Spinal cord (tissue), 10 donors: Measurements from ENCODE around the gene SF3B2. TPM values are rescaled to one million over a fixed set of nuclear protein-coding genes. Genes with fewer than 3 reads are reported as not detected.
"Not testable (repeated sequence)": the region's sequence is repeated elsewhere in the genome, so short reads cannot be mapped to it uniquely, and the experiment has no call there.

Experiments
- DNase-seq, 6 donors: peaks; one replicate each; pipeline versions ENCODE4 v3.0.0 to v3.0.0-alpha.2; 2013 to 2015; ENCODE audit warnings: low spot score in 6 of 6, low read depth in 4 of 6
- H3K27ac ChIP-seq: one replicate; pipeline ENCODE4 v1.5.1; 2013; ENCODE audit warnings: low read depth, low read length, control low read depth
- H3K27me3 ChIP-seq: one replicate; pipeline ENCODE4 v1.6.1; 2013; ENCODE audit warnings: low read length; ENCODE audit not compliant: control insufficient read depth, insufficient read depth
- H3K36me3 ChIP-seq: one replicate; pipeline ENCODE4 v1.6.1; 2013; ENCODE audit warnings: low read length; ENCODE audit not compliant: control insufficient read depth, insufficient read depth
- H3K4me1 ChIP-seq: one replicate; pipeline ENCODE4 v1.6.1; 2013; ENCODE audit warnings: low read length; ENCODE audit not compliant: control insufficient read depth, insufficient read depth
- H3K4me3 ChIP-seq: one replicate; pipeline ENCODE4 v1.5.1; 2013; ENCODE audit warnings: low read depth, low read length, control low read depth
- H3K9me3 ChIP-seq: one replicate; pipeline ENCODE4 v1.6.1; 2013; ENCODE audit warnings: low read length; ENCODE audit not compliant: control insufficient read depth, insufficient read depth
- WGBS: methylation state at CpG from one replicate; pipeline ENCODE4 v1.1.5; 2013; ENCODE audit warnings: missing lambda C conversion rate; ENCODE audit not compliant: insufficient coverage; 5-methylcytosine and 5-hydroxymethylcytosine counted together
- polyA plus RNA-seq, 2 donors: library from polyadenylated mRNA; unstranded; fragments of 120-200 nt; gene quantifications; one replicate each; pipeline ENCODE4 v1.2.1, GENCODE V29; 2013; ENCODE audit not compliant: insufficient read length in 2 of 2
- total RNA-seq, 2 donors: library from RNA; depleted of rRNA in 1 of 2; stranded (reverse); fragments of 120-200 nt in 1 of 2; fragments of >200 nt in 1 of 2; gene quantifications; one replicate each; pipeline versions ENCODE4 v1.2.3 to v1.2.4, GENCODE V29; 2013 to 2014
- donor health status: healthy.

Gene SF3B2
- total and polyA plus RNA-seq, 4 donors = 84.1 to 246 (median 196) TPM

DNA sequence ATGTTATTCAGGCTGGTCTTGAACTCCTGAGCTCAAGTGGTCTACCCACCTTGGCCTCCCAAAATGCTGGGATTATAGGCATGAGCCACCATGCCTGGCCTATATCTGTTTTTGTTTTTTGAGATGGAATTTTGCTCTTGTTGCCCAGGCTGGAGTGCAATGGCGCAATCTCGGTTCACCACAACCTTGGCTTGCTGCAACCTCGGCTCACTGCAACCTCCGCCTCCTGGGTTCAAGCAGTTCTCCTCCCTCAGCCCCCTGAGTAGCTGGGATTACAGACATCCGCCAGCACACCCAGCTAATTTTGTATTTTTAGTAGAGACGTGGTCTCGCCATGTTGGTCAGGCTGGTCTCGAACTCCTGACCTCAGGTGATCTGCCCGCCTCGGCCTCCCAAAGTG is 47.6 kb downstream of the SF3B2 start:
- not testable (repeated sequence) for H3K36me3 ChIP-seq, DNase-seq, H3K4me1 ChIP-seq, H3K9me3 ChIP-seq, H3K27me3 ChIP-seq, H3K27ac ChIP-seq, H3K4me3 ChIP-seq
- 100% methylated on average over 6 of the region's 10 CpGs for WGBS

DNA sequence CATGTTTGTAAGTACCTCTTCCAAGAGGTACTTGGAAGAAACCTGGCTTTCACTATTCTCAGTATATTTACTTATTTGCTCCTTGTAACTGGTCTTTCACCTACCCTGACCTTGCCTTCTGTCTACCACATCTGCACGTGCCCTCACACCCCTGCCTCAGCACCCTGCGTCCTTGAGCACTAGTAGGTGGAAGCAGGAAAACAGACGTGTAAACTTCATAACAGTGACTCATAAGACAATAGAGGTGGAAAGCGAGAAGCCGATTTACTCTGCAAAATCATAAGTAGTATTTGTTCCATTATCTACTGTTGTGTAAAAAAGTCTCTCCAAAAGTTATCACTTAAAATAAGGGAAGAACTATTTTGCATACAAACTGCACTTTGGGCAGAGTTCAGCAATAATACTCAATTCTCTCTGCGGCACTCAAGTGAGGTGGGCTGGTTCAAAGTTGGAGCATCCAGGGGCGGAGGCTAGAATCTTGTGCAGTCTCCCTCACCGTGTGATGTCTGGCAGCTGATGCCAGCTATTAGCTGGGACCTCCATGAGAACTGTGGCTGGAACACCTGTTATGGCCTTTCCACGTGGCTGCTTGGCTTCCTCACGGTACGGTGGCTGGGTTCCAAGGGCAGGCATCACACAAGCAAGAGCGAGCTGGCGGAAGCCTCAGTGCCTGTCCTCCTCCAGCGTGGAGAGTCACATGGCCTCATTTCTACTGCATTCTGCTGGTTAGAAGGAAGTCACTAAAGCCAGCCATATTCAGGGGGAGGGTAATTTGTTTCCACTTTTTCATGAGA is 48.3 kb downstream of the SF3B2 start:
- Histone ChIP-seq H3K9me3 (no peaks in the 10 kb centered on the region), H3K27ac (no peak overlapping the region), H3K27me3 (no peaks in the 10 kb centered on the region), H3K4me3 (no peak overlapping the region), H3K36me3 (peaks cover 3% of the 10 kb centered on the region), H3K4me1 (no peaks in the 10 kb centered on the region)
- peak in 3 of 6 donors; percentile 5 to 73 (median 46) for DNase-seq
- WGBS = 19% methylated on average over 4 of the region's 14 CpGs

DNA sequence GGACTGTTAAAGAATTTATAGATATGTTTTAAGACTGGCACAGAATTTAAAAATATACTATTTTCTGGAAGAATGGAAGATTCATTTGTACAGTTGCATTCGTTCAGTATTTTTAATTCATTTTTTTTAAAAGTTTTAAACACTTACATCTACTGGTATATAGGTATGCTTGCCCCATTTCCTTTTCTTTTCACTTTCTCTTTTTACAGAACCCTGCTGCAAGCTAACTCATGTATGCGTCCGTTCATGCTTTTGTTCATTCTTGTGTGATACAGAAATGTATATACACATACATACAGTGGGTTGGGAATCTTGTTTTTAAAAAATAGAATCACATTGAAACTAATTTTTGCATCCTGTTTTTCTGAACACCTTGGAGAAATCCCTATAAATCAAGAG is 48.9 kb downstream of the SF3B2 start:
- Histone ChIP-seq H3K4me1 (no peaks in the 10 kb centered on the region), H3K27me3 (no peaks in the 10 kb centered on the region), H3K9me3 (no peaks in the 10 kb centered on the region), H3K4me3 (no peak overlapping the region), H3K36me3 (peaks cover 3% of the 10 kb centered on the region), H3K27ac (no peak overlapping the region)
- no peak for DNase-seq
- WGBS = no CpG with 5 or more reads among the region's 3 CpGs

DNA sequence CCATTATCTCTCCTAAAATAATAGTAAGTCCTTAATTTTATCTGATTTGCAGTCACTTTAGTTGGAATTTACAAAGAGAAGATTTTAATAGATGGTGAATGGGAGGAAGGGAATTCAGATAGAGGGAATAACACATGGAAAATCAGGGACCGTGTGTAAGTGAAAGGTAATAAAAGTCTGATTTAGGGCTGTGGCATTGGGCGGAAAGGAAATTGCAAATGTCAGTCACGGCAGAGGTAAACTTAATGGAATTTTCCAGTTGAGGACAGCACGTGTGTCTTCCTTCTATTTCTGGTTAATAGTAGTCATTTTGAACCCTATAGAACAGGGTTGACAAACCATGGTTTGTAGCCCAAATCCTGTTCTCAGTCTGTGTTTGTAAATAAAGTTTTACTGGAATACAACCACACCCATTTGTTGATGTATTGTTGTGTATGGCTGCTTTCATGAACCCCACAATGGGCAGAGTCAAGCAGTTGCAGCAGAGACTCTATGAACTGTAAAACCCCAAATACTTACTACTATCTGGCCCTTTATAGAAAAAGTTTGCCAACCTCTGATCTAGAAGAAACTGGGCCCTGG is 52.0 kb downstream of the SF3B2 start:
- no peak overlapping the region for H3K4me3 ChIP-seq
- no peak for DNase-seq
- H3K4me1 ChIP-seq = no peaks in the 10 kb centered on the region
- WGBS = 65% methylated on average over 3 of the region's 4 CpGs
- no peaks in the 10 kb centered on the region for H3K27me3 ChIP-seq
- H3K27ac ChIP-seq = no peak overlapping the region
- peaks cover 6% of the 10 kb centered on the region for H3K36me3 ChIP-seq
- no peaks in the 10 kb centered on the region for H3K9me3 ChIP-seq

DNA sequence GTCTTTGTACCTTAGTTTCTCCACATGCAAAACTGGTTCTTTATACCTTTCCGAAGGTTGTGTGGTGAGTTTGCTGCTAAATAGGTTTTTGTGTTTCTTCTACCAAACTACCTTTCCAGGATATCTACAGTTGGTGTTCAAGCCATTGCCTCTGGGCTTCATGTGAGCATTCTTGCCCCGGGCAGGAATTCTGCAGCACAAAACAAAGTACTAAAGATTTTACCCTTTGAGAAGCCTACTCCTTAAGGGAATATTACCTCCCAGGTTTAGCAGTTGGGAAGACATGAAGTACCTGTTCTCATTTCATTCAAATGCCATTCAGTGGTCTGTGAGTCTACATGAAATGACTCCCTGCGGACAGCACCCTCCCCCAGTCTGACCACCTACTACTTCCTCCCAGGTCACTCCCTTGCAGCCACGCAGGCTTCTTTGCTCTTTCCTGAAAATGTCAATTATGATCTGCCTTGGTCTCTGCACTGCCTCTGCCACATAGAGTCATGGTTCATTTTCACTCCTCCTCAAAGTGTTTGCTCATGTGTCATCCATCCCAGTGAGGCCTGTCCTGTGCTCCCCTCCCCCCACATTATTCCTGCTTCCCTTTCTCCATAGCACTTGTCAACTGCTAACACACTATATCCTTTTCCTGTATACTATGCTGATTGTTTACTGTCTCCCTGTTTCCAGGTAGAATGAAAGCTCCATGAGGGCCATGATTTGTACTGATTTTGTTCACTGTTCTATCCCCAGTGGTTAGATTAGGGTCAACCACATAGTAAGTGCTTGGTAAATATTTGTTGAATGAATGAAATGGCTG is 54.8 kb downstream of the SF3B2 start:
- DNase-seq = no peak
- H3K4me1 ChIP-seq = peaks cover 6% of the 10 kb centered on the region
- peaks cover 3% of the 10 kb centered on the region for H3K36me3 ChIP-seq
- H3K9me3 ChIP-seq = no peaks in the 10 kb centered on the region
- no peak overlapping the region for H3K4me3 ChIP-seq
- no peak overlapping the region for H3K27ac ChIP-seq
- 71% methylated on average over 2 of the region's 4 CpGs for WGBS
- H3K27me3 ChIP-seq = no peaks in the 10 kb centered on the region

DNA sequence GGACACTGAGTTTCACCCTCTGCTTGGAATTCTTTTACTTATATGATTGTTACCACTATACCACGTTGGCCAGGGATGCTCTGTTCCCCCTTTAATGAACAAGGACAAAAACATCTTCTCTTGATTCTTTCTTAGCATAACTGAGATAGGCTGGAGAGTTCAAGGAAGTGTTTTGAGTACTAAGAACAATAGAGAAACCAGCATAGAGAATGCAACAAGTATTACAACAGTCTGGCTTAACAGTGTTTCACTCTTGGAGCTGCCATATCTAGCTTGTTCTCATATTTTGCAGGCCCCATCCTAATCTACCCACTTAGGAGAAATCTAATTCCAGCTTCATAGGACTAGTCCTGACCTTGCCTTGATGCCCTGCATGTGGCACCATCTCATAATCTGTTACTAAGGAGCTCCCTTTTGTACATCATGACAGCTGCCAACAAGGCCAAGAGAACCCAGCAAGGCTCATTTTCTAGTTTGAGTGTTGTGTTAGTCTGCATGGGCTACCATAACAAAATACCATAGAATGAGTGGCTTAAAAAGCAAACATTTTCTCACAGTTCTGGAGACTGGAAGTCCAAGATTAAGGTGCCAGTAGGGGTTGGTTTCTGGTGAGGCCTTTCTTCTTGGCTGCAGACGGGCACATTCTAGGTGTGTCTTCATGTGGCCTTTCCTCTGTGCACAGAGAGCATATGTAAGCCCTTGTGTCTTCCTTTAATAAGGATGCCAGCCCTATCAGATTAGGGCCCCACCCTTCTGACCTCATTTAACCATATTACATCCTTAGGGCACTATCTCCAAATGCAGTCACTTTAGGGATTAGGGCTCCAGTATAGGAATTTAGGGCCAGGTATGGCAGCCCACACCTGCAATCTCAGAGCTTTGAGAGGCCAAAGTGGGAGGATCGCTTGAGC is 55.7 kb downstream of the SF3B2 start:
- Histone ChIP-seq H3K4me3 (no peak overlapping the region), H3K27ac (no peak overlapping the region), H3K27me3 (no peaks in the 10 kb centered on the region), H3K36me3 (peaks cover 3% of the 10 kb centered on the region), H3K4me1 (peaks cover 9% of the 10 kb centered on the region), H3K9me3 (no peaks in the 10 kb centered on the region)
- 100% methylated on average over 1 of the region's 3 CpGs for WGBS
- DNase-seq = no peak

DNA sequence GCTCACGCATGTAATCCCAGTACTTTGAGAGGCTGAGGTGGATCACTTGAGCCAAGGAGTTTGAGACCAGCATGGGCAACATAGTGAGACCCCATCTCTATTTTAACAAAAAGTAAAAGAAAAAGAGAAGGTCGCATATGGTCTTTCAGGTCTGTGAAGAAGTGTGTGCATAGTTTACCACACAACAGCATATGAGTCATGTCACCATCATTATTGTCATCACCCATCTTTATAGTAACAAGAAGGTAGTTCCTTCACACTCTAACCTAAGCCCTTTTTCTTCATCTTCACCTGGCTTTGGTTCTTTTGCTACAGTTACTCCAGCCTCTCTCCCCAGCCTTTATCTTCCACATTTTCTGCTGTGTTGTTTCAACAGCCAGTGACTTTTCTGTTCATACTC is 57.1 kb downstream of the SF3B2 start:
- Histone ChIP-seq H3K36me3 (peaks cover 3% of the 10 kb centered on the region), H3K27ac (no peak overlapping the region), H3K27me3 (no peaks in the 10 kb centered on the region), H3K4me1 (peaks cover 9% of the 10 kb centered on the region), H3K4me3 (no peak overlapping the region), H3K9me3 (no peaks in the 10 kb centered on the region)
- no CpG with 5 or more reads among the region's 2 CpGs for WGBS
- DNase-seq = no peak

DNA sequence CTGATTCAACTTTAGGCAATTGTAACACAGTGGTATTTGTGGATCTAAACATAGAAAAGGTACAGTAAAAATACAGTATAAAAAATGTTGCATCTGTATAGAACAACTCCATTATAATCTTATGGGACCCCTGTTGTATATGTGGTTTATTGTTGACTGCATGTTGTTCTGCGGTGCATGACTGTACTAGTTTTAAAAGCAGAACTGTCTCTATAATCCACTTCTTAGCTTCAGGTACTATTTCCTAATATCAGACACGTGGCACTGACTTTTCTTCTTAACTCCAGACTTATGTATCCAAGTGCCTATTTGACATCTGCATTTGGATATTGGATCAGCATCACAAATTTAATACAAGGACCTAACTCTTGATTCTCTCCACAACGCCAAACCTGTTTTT is 59.0 kb downstream of the SF3B2 start:
- Histone ChIP-seq H3K36me3 (peaks cover 3% of the 10 kb centered on the region), H3K9me3 (no peaks in the 10 kb centered on the region), H3K4me1 (peaks cover 9% of the 10 kb centered on the region), H3K27me3 (no peaks in the 10 kb centered on the region), H3K27ac (no peak overlapping the region), H3K4me3 (no peak overlapping the region)
- DNase-seq = no peak
- 86% methylated on average over 2 of the region's 3 CpGs for WGBS

DNA sequence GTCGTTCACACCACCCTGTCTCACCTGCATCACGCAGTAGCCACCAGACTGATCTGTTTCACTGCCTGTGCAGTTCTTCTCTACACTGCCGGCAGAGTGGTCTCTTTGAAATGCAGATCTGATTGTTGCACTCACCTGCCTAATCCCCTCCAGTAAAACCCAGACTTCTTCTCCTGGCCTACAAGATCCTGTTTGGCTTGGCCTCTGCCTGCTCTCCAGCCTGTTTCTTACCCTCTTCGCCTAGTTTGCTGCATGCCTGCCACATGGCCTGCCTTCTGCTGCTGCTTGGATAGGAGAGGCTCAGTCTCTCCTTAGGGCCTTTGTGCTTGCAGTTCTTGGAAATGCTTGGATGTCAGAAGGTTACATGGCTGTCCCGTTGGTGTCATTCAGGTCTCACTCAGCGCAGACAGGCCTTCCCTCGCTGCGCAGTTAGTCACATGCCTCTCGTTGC is 59.9 kb downstream of the SF3B2 start:
- peaks cover 9% of the 10 kb centered on the region for H3K4me1 ChIP-seq
- 66% methylated on average over 4 of the region's 9 CpGs for WGBS
- peak in 1 of 6 donors; percentile 23 for DNase-seq

More for the DNA sequence above, 59.9 kb downstream of the SF3B2 start:
- H3K27me3 ChIP-seq = no peaks in the 10 kb centered on the region
- H3K9me3 ChIP-seq = no peaks in the 10 kb centered on the region
- H3K4me3 ChIP-seq = no peak overlapping the region
- H3K36me3 ChIP-seq = peaks cover 2% of the 10 kb centered on the region
- H3K27ac ChIP-seq = no peak overlapping the region
